22Rv1 (cell line): ENCODE data around the gene FHOD3.

Experiments
- CTCF ChIP-seq: fragments of 450-650 bp; IDR thresholded peaks from 2 replicates; pipeline ENCODE4 v1.5.1; 2017; ENCODE audit warnings: mild to moderate bottlenecking
- ZFX ChIP-seq: fragments of 450-650 bp; IDR thresholded peaks from 2 replicates; pipeline ENCODE4 v1.6.1; 2017; ENCODE audit warnings: antibody characterized with exemption, borderline replicate concordance

- TF ChIP-seq CTCF (no peak), ZFX (no peak)
Observed at GRCh38 chr18:36708366-36708765, 410.9 kb downstream of the FHOD3 start.
